NCI-H1105 treated with DMSO at 0.1 percent for 48 hours (cell line): ENCODE measurements around the gene ZNF560.
A peak's percentile ranks its signal among the peaks of the same experiment; 100 is the strongest.

ENCODE experiments used
- DNase-seq: peaks from one replicate; lab custom pipeline; 2025; lab: John Stamatoyannopoulos, UW

ZNF560 gene

DNA sequence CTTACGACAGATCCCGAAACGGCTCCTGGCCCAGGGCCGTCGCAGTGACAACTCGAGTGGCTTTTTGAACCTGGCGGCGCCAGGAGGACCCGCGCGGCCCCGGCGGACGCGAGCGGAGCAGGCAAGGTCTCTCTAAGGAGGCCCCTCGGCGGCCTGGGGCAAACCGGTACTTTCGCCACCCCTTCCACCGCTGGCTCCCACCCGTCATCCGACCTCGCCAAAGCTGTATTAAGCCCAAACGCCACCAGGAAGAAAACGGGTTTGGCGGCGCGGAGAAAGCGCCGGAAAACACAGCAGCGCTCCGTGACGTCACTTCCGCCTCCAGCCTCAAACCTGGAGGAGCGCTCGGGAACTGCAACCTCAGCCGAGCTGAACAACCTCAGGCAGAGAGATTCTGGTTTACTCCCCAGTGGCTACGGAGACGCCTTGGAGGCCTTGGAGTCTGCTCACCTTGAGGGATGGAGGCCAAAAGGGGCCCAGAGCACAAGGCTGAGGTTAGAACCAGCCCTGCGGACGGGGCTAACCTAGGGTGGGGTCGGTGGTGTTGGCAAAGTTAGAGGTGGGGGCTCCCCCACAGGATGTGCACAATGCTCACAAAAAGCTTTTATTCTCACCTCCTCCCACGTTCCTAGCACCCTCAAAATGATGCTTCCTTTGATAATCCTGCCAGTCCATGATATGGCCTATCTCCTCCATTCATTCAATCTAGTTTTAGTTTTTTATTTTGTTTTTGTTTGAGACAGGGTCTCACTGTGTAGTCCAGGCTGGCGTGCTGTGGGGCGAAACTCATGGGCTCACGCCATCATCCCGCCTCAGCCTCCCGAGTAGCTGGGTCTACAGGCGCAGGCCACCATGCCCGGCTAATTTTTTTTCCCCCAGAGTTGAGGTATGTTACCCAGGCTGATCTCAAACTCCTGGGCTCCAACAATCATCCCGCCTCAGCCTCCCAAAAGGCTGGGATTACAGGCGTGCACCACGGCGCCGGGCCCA lies 62.8 kb downstream of the ZNF560 start, which contains the start of gene ZNF266:
TSS of gene ZNF266 (minus strand) at position 295 of the 990 bp plus-strand sequence. CDS start 15,484 bp downstream, outside the sequence.
- peak; percentile 80 for DNase-seq

DNA sequence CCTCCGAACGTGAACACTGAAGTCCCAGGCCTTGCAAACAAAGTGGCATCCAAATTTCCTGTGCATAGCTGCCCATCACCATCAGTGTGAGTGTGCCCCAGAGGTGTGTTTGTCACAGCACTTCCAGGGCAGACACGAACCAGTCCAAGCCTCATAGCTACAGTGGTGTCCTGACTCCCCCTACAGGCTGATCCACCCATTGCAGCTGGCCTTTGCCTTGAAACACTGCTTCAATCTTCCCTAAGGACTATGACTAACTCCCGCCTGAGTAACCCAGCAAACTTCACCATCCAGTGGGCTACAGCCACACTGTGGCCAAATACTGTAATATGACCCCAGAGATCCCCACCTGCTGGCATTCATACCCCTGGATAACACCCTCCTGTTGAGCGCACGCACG lies 66.9 kb downstream of the ZNF560 start:
- DNase-seq, result no peak

DNA sequence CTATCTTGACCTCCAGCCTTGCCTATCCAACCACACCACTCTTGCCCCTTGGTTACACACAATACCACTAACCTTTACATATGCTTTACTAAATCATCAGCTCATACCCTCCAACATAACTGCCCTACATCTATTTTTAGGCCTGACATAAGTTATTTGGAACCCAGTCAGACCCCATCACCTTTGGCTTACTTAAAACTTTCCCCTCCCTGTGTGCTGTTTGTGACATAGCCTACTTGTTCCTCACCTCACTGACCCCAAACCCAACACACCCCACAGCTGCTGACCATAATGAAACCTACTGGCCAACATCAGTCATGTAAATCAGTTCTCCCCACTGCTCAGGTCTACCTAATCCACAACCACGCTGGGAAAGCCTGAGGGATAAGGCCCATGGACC lies 68.0 kb downstream of the ZNF560 start:
- DNase-seq, result no peak

DNA sequence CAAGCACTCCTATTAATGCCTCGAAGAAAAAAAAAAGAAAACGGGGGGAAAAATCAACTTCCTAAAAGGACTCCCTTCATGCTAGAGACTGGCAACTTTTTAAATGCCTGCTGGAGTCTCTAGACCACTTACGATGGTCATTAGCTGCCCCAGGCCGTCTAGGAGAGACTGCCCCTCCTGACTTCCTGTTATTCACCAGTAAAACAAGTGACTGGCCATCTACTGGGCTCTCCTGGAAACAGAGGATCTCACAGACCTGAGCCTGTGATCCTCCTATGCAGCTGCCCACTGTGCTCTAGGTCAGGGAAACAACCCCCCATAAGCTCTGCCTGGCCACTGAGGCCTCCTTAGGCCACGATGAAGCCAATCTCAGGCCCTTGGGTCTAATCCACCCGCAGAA lies 70.5 kb downstream of the ZNF560 start:
- no peak for DNase-seq
